Measurements from ENCODE around the gene IGF2BP2.
A peak's percentile ranks its signal among the peaks of the same experiment; 100 is the strongest.

The IGF2BP2 gene

DNA sequence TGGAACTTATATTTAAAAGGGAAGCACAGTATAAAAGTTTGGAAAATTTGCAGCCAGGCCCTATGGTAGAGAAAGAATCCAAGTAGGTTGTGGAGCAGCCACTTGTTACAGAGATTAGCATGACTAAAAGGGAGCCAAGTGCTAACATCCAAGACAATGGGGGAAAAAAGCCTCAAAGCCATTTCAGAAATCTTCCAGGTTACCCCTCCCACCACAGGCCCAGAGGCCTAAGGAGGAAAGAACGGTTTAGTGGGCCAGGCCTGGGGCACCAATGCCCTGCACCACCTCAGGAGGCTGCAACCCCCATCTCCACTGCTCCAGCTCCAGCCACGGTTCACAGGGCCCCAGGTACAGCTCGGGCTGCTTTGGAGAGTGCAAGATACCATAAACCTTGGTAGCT, 69.9 kb downstream of the IGF2BP2 start:
- DNase-seq (ENCODE audit: low spot score) = no peak

GRCh38 chr3:185753354-185753753, 71.5 kb downstream of the IGF2BP2 start:
- TF ChIP-seq CTCF (IDR thresholded peaks at IDR 0.05; ENCODE audit: extremely low read depth, missing control alignments) = no peak
- DNase-seq (ENCODE audit: low spot score) = no peak

More for the DNA sequence above, 69.9 kb downstream of the IGF2BP2 start:
- no peak for TF ChIP-seq CTCF (IDR thresholded peaks at IDR 0.05; ENCODE audit: extremely low read depth, missing control alignments)

GRCh38 chr3:185750702-185751101, 74.1 kb downstream of the IGF2BP2 start:
- TF ChIP-seq CTCF (IDR thresholded peaks at IDR 0.05; ENCODE audit: extremely low read depth, missing control alignments) = no peak
- DNase-seq (ENCODE audit: low spot score) = no peak

- DNase-seq (ENCODE audit: low spot score) = no peak
- no peak for TF ChIP-seq CTCF (IDR thresholded peaks at IDR 0.05; ENCODE audit: extremely low read depth, missing control alignments)
Observed at GRCh38 chr3:185750015-185750414, 74.8 kb downstream of the IGF2BP2 start.

DNA sequence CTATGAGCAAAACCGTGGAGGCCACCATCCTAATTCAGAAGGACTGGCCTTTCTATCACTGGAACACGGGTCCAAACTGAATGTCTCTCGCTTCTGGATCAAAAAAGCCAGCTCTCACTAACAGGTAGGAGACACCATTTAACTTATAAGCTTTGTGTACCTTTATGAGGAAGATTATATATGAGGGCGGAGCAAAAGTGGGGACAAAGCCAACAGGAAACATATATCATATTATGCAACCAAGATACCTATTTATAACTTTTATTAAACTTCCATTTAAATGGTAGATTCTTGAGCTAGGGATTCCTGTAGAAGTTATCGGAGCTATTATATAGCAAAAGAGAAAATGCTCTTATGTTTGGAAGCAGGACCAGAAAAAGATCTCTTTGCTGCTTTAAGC, 78.4 kb downstream of the IGF2BP2 start:
- no peak for TF ChIP-seq CTCF (IDR thresholded peaks at IDR 0.05; ENCODE audit: extremely low read depth, missing control alignments)
- DNase-seq (ENCODE audit: low spot score) = no peak

DNA sequence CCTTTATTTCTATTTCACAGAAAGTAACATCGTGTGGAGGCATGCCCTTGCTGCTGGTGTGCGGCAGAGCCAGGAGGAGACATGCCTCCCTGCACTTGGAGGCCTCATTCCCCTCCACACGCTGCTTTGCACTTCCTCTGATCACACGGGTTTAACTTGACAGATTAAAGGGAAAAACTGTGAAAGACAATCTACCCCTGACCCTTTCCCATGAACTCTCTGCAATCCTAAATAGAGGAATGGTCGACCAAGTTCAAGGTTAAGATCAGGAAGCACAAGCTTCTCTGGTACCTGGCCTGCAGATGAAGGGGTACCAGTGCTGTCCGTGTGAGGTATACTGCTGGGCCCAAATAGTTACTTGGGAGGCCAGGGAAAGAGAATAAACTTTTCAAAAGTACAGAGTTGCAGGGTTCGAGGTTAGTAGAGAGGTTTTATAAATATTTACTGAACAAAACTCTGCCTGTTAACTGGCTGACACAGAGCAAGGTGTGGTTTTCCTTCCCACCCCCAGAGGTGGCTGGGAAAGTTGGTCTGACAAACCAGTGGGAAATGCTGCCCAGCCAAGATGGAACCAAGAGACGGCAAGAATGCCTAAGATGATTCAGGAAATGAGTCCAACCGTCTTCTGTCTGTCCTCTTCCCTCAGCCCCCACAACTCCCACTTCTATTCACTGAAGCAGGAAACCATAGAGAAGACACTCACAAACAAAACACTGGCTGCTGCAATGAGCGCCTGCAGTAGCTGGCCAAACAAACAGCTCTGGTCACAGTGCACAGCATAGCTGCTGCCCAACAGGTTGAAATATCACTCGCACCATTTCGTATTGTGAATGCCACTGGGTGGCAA, 79.6 kb downstream of the IGF2BP2 start:
- peak; percentile 26 for DNase-seq (ENCODE audit: low spot score)
- no peak for TF ChIP-seq CTCF (IDR thresholded peaks at IDR 0.05; ENCODE audit: extremely low read depth, missing control alignments)

DNA sequence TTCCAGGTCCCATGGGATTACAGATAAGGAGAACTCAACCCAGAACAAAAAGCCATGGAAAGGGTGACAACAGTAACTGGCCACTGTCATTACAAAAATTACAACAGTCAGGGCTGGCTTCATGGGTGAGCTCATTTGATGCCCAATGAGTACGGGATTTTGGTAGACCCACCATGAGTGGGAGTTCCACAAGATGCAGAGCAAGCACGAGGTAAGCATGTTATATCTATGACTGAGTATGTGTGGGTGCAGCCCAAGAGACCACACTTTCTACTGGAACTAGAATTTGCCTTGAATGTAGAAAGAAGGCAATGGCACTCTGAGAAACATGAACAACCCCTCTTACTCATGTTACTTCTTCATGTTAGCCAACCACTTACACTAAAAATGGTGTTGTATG, 83.3 kb downstream of the IGF2BP2 start:
- no peak for TF ChIP-seq CTCF (IDR thresholded peaks at IDR 0.05; ENCODE audit: extremely low read depth, missing control alignments)
- DNase-seq (ENCODE audit: low spot score) = no peak

All from GM20000 (cell line).